ENCODE results near the gene CHN2.

CHN2 gene

DNA sequence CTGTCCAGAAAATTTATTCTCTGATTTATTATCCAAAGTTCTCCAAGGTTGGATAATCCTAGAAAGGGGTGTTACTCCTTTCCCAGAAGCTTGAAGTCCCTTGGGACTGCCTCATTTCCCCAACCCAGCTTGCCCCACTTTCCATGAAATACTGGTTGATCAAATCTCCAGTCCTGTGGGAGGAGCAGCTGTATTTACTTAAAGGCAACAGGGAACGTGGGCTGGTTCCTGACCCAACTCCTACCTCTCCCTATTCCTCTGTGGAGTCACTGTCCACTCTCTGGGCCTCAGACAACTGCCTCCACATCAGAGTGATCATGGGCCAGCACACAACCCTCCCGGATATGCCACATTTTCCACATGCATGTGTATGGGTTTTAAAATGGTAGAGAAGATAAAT lies 202.8 kb downstream of the CHN2 start:
- no peak for DNase-seq (ENCODE audit: low read depth, low spot score)

DNA sequence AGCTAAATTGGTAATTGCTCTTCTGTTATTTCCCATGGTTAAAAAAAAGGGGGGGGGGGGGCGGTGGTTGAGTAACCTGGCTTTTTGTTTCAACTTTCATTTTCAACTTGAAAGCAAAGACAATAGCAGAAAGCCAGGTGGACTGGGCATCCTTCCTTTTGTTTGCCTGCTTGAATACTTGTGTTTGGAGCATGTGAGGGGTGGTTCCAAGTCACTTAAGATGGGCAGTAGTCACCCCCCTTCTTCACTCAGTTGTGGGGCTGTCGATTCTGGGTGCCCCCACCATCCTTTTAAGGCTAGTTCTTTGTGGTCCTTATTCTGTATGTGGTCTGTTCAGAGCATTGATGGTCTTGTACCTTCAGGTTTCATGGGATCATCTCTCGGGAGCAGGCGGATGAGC lies 203.4 kb downstream of the CHN2 start:
- no peak for DNase-seq (ENCODE audit: low read depth, low spot score)

DNA sequence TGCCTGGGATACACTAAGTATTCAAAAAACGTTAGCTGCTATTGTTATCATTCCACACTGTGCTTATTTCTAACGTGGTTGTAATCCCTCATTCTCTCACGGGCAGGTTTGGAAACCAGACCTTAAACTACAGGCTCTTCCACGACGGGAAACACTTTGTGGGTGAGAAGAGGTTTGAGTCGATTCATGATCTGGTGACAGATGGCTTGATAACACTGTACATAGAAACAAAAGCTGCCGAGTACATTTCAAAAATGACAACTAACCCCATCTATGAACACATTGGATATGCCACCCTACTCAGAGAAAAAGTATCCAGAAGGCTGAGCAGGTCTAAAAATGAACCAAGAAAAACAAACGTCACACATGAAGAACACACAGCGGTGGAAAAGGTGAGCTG lies 205.9 kb downstream of the CHN2 start:
- no peak for DNase-seq (ENCODE audit: low read depth, low spot score)

DNA sequence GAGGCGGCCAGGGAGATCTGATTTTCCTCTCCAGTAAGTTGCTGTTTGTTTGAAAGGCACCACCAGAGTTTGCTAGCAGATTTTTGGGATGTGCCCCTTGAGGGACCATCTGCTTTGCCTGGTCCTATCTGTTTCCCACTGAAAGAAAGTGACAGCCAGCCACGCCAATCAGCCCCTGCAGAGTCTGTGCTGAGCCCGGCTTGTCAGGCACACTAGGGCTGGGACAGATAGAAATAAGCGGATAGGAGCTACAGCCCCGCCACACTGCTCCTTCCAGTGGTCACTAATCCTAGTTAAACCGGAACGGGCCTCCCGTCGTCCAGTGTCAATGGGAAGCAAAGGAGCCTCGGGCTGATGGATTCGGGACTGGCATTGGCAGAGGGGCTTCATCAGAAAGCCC lies 207.2 kb downstream of the CHN2 start:
- DNase-seq (ENCODE audit: low read depth, low spot score), result no peak

DNA sequence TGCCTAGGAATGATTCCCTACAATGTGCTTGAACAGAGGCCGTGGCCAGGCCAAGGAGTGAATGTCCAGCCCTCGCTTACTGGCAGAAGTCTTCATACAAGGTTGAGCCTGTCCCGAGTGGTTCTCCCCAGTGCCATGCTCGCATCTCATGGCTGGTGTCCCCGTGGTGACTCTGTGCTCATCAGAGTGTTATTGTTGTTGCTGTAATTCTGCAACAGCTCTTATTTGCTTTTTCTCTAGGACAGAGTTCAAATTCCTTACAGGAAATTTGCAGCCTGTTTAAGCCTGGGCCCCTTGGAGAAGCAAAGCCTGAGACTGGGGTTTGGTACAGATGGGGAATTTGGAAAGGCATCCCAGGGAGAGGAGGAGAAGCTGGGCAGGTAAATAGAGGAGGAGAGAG lies 211.3 kb downstream of the CHN2 start:
- DNase-seq (ENCODE audit: low read depth, low spot score), result no peak

DNA sequence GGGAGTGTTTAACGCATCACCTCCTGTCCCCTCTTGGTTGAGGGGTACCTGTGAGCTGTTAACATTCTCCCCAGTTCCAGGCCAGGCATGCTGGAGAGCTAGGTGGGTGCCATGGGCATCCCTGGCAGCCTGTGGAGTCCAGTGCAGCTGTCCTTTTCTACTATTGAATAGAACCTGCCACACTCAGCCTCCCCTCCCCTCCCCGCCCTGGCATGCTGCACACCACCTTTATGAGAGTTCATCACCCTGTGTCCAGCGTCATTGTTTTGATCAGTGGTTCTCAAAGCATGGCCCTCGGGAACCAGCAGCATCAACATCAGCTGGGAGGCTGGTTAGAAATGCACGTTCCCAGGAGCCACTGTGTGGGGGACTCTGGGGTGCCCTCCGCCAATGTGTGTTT lies 211.8 kb downstream of the CHN2 start:
- no peak for DNase-seq (ENCODE audit: low read depth, low spot score)

DNA sequence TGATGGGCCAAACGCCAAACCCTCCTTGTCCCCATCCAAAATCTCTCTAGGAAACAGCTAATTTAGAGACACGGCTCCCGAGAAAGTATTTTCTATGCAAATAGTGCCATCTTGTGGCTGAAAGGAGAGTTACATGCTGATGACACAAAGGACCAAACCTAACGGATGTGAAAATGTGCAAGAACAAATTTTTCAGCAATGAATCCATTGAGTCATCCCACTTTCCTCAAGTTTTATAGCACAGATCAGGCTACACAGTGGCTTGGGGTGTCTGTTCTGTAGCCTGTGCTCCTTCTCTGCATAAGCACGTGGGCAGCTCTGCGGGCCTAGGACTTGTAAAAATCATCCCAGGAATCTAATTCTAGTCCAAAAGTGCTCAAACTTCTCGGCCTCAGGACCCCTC lies 214.3 kb downstream of the CHN2 start:
- peak; percentile 24 for DNase-seq (ENCODE audit: low read depth, low spot score)

DNA sequence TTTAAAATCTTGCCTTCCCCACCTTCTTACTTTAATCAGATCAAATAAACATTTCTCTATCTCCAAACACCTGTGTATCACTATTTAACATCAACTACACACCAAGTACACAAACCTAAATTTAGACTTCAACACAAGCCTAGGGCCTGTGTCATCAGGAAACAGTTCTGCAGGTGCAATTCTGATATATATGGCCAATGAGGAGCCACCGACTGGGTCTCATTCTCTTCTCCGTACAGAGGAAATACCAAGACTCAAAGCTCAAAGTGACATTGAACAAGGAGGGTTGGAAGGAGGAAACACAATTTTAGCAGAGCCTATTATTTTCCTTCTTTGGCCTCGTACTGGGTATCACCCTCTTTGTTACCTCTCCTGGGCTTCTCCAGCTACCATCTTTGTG lies 216.4 kb downstream of the CHN2 start:
- no peak for DNase-seq (ENCODE audit: low read depth, low spot score)

DNA sequence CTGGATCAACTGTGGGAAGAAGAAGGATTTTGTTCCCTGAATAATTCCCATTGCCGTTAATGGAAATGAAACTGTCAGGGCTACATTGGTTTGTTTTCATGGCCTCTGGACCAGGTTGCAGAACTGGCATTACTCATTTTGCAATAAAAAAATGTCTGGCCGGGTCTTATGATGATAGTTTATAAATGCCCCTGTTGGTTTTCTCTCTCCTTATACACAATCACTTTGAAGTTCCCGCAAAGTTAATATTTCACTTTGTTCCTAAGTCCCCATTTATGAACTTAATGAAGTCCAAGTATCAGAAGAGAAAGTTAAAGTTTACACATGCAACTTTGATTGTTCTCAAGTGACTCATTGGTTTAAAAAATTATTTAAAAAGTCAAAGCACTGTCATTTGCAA lies 218.3 kb downstream of the CHN2 start:
- DNase-seq (ENCODE audit: low read depth, low spot score), result no peak

DNA sequence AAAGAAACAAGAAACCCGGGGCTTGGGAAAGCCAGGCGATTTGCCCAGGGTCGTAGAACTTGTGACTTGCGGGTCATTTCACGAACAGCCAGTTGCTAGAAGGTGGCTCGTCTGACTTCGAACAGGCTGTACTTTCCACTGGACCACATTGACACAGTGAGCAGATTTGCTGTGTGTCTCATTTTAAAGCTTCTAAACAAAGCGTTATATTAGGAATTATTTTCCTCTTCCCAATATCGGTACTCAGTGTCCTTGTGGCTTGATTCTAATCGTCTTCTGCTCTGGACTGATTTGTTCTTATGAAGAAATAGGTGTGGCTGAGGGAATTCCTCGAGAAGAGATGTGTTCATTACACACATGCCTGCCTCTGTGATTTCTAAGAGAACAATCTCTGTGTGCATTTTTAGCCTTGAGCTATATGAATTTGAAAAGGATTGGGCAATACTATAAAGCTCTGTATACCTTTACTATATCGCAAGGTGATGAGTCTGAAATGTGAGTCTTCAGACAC lies 219.1 kb downstream of the CHN2 start:
- no peak for DNase-seq (ENCODE audit: low read depth, low spot score)

DNA sequence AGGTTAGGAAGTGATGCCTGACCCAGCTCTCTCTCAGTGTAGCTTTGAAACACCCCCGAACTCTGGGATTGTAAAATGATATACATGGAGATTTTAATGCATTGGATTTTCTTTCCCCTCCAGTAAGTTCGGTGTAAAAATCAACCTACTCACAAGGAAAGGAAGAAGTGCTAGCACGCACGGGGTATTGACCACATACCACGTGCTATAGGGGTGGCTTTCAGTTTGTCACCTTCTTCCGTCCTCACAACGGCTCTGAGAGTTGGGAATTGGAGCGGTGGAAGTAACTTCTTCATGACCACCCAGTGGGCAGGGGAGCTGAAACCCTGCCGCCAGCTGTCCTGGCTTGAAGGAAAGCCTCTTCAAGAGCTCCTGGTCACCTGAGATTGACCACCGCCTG lies 219.6 kb downstream of the CHN2 start:
- no peak for DNase-seq (ENCODE audit: low read depth, low spot score)

DNA sequence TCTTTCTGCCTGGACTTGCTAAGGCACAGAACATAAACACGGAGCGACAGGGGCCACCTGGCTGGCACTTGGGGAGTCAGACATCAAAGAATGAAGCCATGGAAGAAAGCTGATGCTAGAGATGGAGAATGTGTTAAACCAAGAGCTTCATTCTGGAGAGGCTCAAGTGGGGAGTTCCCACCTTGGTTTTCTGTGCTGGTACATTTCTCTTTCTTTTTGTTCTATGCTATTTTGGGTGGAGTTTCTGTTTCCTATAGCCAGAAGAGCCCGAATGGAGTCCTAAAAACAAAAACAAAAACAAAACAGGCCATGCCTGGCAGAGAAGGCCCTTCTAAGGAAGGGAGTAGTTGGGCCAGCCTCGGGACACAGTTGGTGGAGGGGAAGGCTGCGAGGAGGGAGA lies 220.6 kb downstream of the CHN2 start:
- DNase-seq (ENCODE audit: low read depth, low spot score), result no peak

DNA sequence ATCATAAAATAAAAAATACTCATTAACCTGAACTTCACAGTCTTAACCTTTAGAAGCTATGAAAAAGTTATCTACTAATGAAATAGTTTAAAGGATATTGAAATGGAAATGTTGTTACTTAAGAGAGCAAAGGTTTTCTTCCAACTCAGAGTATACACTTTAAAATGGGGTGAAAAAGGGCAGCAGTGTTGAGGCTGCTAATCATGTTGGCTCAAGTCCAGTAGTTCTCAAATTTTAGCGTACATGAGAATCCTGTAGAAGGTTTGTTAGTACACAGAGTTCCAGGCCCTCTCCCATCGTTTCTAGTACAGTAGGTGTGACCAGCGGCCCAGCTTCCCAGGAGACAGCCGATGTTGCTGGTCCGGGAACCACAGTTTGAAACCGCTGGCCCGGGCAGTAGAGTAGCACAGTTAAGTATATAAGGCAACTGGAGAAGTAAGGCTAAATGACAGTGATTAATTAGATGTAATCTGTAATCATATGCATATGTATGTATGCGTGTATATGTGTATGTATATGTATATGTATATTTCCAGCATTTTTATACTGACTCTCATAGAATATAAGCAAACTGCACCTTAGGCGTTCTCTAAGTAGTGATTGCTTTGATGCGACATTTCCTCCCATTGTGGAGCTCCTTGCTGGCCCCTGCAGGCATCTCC lies 221.8 kb downstream of the CHN2 start:
- no peak for DNase-seq (ENCODE audit: low read depth, low spot score)

DNA sequence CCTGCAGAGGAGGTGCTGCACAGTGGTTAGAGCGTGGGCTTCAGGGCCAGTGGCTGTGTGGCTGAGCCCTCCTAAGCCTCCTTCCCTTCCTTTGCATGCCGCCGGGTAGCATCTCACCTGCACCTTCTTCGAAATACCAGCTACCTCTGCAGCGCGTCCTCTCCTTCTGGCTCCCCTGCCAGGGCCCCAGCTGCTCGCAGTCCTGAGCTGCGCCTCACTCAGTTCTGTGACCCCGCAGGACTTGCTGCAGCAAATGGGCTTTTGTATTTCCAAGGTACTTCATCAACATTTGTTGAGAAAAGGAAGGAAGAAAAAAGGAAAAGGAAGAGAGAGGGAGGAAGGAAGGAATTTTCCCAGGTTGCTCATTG lies 222.3 kb downstream of the CHN2 start:
- no peak for DNase-seq (ENCODE audit: low read depth, low spot score)

DNA sequence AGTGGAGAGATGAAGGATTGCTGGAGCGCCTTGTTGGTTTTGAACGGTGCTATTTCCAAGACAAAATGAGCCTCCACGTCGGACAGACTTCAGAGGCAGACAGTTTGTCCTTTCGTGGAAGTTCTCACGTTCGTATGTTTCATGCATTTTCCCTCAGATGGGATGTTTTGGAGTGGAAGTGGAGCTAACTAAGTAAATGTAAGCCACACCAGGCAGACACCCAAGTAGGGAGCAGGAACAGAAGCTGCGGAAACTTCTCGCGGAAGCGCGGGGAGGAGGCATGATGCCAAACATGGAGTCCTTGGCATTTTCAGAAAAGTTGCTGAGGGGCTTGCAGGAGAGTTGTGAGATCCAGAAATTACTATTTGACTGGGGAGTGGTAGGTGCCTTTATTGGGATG lies 223.5 kb downstream of the CHN2 start:
- DNase-seq (ENCODE audit: low read depth, low spot score), result no peak

DNA sequence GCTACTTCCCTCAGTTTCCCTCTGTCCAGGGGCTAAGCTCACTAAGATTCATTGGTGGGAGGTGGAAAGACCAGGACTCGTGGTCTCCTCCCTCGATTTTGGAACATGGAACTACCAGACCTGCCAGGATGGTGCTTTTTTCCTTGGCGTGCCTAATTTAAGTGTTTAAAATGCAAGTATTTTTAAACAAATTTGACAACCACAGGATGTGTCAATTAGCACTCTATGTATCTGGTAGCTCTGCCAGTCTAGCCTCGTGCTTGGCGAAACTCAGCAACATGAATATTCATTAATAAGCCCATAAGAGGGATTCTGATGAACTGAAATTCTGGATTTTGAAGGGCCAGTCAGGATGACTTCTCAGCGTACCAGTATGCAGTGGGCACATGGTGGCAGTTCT lies 224.1 kb downstream of the CHN2 start:
- no peak for DNase-seq (ENCODE audit: low read depth, low spot score)

DNA sequence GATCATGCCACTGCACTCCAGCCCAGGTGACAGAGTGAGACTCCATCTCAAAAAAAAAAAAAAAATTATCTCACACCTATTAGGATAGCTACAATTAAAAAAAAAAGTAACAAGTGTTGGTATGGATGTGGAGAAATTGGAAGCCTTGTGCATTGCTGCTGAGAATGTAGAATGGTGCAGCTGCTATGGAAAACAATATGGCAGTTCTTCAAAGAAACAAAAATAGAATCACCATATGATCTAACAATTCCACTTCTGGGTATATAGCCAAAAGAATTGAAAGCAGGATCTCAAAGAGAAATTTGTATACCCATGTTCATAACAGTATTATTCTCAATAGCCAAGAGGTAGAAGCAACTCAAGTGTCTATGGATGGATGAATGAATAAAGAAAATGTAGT lies 225.4 kb downstream of the CHN2 start:
- no peak for DNase-seq (ENCODE audit: low read depth, low spot score)

DNA sequence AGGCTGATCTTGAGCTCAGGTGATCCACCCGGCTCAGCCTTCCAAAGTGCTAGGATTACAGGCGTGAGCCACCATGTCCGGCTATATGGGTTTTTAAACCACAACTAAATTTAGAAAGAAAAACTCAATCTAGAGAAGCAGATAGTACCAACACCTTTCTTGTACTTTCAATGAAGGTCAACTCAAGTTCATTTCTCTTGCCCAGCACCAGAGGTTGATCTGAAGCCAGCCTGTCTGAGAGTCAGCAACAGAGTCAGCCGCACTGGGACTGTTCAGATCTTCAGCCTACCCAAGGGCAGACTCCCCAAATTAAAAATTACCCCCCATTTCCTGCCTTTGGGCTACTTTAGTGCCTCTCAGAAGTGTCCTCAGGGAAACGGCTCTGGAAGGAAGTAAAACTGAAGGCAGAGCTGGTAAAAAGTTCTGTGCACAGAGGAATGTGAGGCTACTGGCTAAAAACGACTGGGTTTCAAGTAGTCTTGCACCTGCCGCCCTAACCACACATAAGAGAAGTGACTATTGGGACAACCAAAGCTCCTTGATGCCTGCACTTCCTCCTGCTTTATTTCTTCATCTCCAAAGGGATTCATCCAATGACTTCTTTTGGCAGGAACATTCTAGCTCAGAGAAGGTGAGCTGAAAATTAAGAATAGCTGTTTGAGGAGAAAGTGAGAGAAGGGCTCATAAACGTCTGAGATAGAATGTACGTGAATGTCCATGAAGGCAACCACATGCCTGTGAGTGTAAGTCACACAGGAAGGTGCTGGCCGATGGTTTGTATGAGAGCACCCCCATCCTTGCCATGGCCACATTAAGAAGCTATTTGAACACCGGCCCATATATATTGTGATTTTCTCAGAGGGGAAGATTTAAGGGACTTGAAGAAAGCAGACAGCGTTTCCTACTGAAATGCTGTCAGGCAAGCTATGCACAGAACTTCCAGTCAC lies 226.7 kb downstream of the CHN2 start:
- DNase-seq (ENCODE audit: low read depth, low spot score), result no peak

DNA sequence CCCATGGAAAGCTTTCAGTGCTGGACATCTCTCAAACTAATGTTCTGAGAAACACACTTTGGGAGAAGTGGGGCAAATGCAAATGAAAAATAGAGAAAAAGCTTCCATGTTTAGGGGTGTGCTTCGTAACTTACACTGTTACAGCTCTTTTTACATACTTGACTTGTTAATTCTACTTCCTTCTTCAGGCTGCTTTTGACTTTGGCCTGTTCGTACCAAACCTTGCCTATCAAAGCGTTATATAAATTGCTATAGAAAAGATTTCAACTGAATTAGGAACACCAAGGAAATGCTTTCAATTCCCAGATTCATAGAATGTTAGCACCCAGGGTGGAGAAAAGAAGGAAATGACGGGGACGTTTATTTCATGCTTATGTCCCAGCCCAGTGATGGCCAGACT lies 228.3 kb downstream of the CHN2 start:
- DNase-seq (ENCODE audit: low read depth, low spot score), result no peak

DNA sequence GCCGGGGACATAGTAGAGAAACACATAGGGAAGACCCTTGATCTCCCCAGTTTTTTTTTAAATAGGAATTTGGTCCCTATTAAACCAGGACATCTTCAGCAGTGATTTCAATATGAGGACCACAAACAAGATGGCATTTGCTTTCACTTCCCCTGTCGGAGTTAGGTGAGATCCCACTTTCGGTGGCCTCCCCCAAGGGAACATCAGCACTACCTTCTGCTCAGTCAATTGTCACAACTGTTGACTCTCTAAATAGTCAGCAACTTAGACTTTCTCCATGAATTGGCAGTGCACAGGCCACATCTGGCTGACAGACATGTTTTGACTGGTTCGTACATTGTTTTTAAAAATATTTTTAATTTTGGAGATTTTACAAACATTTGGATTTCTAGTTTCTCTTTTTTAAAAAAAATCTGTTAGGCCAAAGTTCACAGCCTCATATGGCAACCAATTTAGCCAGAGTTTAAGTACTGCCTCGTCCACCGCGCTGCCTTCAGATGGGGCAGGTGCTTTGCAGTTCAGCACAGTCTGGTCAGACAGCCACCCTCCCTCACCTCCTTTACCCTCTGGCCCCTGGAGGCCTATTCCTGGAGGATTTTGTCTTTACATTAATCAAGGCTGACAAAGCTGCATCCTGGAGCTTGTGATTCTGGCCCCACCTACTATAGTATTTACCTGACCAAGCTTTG lies 229.9 kb downstream of the CHN2 start:
- no peak for DNase-seq (ENCODE audit: low read depth, low spot score)

DNA sequence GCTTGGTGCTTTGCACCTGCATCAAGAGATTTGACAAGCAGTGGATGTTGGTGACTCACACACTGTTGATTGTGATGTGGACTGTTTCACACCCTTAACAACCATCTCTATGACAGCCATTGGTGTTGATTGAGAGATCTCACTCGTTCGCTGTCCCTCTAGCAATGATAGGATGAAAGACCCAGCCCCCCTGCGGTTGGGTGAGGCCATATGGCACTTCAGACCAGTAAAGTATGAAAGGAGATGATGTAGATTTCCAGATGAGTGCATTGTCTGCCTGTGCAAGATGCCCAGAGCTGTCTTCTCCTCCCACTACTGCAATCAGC lies 230.4 kb downstream of the CHN2 start:
- DNase-seq (ENCODE audit: low read depth, low spot score), result no peak

DNA sequence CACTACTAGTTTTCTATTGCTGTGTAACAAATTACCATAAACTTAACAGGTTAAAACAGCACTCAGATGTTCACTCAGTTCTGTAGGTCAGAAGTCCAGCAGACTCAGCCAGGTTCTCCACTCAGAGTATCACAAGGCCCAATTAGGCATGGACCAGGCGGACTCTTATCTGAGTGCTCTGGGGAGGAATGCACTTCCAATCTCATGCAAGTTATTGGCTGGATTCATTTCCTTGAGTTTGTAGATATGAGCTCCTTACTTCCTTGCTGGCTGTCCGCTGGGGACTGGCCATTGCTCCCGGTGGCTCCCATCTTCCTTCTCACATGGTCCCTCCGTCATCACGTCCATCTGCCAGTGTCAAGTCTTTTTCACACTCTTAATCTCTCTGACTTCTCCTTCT lies 232.0 kb downstream of the CHN2 start:
- no peak for DNase-seq (ENCODE audit: low read depth, low spot score)

DNA sequence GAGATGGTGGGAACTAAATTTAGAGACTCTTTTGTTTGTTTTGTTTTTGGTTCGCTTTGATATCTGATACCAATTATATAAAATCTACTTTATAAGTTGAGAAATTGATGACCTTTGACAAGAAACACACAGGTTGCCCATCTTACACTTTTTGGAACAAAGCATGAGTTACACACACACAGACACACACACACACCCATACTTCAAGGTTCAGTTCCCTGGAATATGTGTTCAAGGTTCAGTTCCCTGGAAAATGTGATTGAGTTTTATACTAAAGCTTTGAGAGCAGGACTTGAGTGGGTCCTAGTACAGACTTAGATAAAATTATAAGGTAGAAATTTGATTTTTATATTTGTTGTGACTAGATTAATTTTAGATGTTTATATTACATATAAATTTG lies 234.8 kb downstream of the CHN2 start:
- no peak for DNase-seq (ENCODE audit: low read depth, low spot score)

Measured in smooth muscle cell of the brain vasculature (primary cell).